ENCODE data around the gene GDPD5. TPM values are rescaled to one million over a fixed set of nuclear protein-coding genes. Genes with fewer than 3 reads are reported as not detected.

GDPD5 gene
- total RNA-seq, 1 experiment from 2014 or later = 15.2 TPM

DNA sequence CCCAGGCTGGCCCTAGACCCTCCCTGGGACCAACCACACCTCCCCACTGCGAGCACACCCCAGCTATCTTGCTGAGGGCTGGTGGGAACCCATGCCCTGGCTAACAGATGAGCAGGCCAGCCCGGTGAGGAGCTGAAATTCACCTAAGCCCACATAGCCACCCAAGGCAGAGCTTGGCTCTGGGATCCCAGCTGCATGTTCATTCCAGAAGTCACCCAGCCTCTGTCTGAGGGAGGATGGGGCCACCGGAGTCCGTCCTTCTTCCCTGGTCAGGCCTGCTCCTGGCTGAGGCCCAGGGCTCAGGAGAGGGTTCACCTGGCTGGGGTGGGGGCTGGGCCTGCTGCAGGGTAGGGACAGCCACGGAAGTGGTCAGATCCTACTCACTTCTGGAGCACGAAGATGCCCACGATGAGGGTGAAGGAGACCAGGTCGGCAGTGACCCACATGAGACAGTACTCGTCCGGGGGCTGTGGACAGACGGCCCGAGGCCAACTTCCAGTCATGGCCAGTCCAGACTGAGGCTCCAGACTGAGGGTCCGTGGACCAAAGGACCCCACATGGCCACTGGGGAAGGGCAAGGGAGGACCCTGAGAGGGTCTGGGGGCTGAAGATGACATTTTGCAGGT, 86.1 kb downstream of the GDPD5 start:
- H3K36me3 ChIP-seq = no peaks in the 10 kb centered on the region
- no peak overlapping the region for H3K4me3 ChIP-seq
- no peak for DNase-seq
- H3K9me3 ChIP-seq = no peaks in the 10 kb centered on the region
- H3K27me3 ChIP-seq = no peaks in the 10 kb centered on the region

DNA sequence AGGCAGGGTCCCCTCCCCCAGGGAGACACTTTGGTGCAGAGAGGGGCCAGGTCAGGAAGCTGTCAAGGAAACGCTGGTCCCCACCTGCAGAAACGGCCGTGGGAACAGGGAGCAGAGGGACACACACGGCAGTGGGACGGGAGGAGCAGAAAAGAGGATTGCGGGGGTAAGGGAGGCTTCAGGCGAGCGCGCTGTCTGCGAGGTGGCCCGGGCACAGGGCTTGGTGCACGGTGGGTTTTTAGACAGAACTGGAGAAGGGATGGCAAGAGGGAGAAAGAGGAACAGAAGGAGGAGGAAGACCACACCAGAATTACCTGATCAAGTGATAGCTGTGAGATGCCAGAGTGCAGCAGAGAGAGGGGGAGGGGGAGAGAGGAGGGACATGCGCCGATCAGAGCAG, 86.7 kb downstream of the GDPD5 start:
- Histone ChIP-seq H3K9me3 (no peaks in the 10 kb centered on the region), H3K4me3 (no peak overlapping the region), H3K27me3 (no peaks in the 10 kb centered on the region), H3K36me3 (no peaks in the 10 kb centered on the region)
- no peak for DNase-seq

DNA sequence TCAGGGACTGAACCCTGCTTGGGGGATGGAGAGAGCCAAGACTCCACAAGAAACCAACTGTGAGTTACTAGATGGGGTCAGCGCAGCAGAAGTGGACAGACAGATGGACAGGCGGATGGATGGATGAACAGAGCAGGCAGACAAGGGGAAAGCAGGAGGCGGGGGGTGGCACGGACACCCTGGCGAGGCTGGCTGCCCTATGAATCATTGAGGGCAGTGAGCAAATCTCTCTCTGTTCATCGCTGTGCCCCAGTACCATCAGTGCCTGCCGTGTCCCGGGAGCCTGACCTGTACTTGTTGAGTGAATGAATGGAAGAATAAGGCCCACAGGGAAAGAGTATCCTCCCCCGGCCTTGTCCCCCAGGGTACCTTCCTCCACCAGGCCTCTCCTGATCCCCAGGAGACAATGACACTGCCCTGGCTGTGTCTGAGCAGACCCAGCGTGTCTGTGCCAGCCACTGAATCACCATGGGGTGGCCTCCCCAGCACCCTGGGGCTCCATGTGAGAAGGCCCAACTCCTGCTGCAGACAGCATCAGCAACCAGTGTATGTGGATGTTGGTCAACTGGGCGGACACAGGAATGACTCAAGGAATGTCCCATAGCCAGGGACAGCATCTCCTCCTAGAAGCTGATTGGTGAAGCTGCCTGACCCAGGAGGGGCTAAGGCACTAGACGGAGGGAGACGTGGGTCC, 87.6 kb downstream of the GDPD5 start:
- DNase-seq = no peak
- no peaks in the 10 kb centered on the region for H3K27me3 ChIP-seq
- H3K9me3 ChIP-seq = no peaks in the 10 kb centered on the region
- H3K36me3 ChIP-seq = no peaks in the 10 kb centered on the region
- H3K4me3 ChIP-seq = no peak overlapping the region

DNA sequence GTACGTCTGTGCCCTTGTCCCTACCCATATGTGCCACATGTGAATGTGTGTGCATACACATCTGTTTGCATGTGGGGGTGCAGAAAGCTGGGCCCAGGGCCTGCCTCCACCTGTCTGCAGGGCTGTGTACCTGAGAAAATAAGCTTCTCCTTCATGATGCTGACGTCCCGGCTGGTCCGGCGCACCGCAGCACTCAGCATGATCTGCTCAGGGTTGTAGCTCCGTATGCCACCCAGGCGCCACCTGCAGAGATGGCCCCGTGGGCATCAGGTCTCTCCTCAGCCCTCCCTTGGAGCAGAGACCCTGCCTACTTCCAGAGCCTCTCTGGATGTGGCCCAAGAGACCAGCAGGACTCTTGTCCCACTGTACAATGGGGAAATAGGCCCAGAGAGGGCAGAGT, 88.9 kb downstream of the GDPD5 start:
- Histone ChIP-seq H3K9me3 (no peaks in the 10 kb centered on the region), H3K27me3 (no peaks in the 10 kb centered on the region), H3K36me3 (no peaks in the 10 kb centered on the region), H3K4me3 (no peak overlapping the region)
- no peak for DNase-seq

DNA sequence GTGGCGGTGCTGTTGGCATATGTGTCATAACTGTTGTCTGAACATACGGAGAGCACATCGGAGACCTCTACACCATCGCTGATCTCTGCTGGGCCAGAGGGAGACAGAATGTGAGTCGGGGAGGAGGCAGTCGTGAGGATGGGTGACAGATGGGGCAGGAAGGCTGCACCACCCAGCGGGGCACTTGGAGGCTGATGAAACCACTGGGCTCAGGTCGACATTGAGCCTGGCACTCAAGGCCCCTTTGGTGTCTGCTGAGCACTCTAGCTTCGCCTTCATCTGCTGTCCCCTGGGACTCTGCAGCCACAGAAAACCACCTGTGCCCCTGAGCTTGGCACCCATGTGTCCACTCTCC, 90.2 kb downstream of the GDPD5 start:
- Histone ChIP-seq H3K4me3 (no peak overlapping the region), H3K36me3 (no peaks in the 10 kb centered on the region), H3K27me3 (peaks cover 3% of the 10 kb centered on the region; the same call in 1 of the 2 replicates), H3K9me3 (no peaks in the 10 kb centered on the region)
- DNase-seq = no peak

DNA sequence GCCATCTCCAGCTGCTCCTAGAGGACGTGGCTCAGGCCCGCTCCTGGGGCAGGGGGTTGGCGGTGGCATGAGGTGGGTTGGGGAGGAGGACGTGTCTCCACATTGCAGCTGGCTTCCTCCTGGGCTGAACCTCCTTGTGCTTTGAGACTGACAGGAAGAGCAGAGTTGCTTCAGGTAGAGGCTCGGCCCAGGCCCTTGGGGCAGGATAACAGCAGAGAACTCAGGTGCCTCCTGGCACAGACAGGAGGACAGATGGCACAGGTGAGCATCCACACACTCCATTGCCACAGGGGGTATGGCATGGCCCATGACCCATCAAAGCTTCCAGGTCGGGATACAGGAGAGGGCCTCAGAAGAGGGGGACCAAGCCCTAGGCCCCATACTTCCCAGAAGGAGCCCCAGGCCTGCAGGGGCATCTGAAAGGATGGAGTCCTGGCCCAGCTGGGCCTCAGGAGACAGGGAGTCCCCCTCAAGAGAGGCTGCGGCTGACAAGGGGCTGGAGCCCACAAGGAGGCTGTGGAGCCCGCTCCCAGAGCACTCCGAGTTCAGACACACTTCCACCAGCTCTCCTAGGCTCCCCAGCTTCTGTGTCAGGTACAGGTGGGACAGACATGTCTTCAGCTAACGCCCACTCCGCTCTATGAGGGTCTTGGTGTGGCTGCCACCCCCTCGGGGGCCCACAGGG, 90.7 kb downstream of the GDPD5 start:
- no peak for DNase-seq
- Histone ChIP-seq H3K27me3 (peaks cover 5% of the 10 kb centered on the region; the same call in 1 of the 2 replicates), H3K4me3 (no peak overlapping the region), H3K36me3 (no peaks in the 10 kb centered on the region), H3K9me3 (no peaks in the 10 kb centered on the region)

DNA sequence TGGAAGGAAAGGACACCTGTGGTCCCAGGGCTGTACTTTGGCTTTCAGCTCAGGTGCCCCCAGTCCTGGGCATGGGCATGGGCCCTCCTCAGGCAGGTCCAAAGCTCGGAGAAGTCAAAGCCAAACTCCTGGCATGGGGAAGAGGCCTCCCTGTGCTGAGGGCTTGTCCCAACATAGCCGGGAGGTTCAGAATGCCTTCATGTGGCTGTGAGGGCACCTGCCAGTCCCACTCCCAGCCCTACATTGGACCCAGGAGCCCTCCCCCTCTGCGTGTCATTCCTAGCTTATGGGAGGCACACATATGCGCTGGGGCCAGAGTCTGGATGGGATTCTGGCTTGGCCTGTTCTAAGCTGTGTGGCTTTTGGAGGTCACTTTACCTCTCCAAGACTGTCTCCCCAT, 91.7 kb downstream of the GDPD5 start:
- Histone ChIP-seq H3K9me3 (no peaks in the 10 kb centered on the region), H3K4me3 (no peak overlapping the region), H3K27me3 (peaks cover 5% of the 10 kb centered on the region; the same call in 1 of the 2 replicates), H3K36me3 (no peaks in the 10 kb centered on the region)
- DNase-seq = no peak

DNA sequence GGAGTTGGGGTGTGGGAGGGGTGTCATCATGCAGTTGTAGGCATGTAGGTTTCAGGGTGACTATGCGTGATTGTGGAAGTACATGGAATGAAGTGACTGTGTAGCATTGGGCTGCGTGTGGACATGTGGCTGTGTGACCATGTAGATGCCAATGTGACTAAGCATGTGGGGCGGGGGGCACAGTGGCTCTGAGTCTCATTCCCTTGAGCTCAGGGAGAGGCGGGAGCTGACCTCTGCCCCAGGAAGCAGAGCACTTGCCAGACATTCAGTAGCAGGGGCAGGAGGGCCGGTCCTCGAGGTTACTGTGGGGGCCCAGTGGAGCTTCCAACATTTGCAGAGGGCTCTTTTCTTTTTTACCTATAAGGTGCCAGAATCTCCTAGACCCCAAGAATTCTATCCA, 92.3 kb downstream of the GDPD5 start:
- peaks cover 5% of the 10 kb centered on the region; the same call in 1 of the 2 replicates for H3K27me3 ChIP-seq

DNA sequence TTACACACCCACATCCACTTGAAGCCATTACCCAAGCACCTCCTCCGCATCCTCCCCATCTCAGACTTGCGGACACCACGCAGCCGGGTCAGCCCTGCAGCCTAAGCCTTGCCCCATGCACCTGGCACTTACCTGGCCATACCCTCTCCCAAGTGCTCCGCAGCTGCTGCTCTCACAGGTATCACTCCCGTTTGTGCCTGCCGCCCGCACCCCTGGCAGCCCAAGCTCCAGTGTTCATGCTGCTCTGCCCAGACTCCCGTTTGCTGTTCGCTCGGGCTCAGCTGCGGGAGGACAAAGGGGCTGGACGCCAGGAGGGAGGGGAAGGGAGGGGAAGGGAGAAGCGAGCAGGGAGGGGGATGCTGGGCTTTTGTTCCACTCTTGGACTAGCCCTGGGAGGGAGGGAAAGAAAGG, 92.8 kb downstream of the GDPD5 start, which contains the start of gene KLHL35:
KLHL35 (minus strand) TSS at position 293 of the 411 bp plus-strand sequence. CDS start 2,574 bp downstream, outside the sequence.
- Histone ChIP-seq H3K27me3 (peaks cover 5% of the 10 kb centered on the region; the same call in 1 of the 2 replicates), H3K36me3 (no peaks in the 10 kb centered on the region), H3K9me3 (no peaks in the 10 kb centered on the region), H3K4me3 (no peak within 1 kb of the TSS)
- no peak for DNase-seq

More for the DNA sequence above, 92.3 kb downstream of the GDPD5 start:
- Histone ChIP-seq H3K36me3 (no peaks in the 10 kb centered on the region), H3K9me3 (no peaks in the 10 kb centered on the region), H3K4me3 (no peak overlapping the region)
- DNase-seq = no peak

DNA sequence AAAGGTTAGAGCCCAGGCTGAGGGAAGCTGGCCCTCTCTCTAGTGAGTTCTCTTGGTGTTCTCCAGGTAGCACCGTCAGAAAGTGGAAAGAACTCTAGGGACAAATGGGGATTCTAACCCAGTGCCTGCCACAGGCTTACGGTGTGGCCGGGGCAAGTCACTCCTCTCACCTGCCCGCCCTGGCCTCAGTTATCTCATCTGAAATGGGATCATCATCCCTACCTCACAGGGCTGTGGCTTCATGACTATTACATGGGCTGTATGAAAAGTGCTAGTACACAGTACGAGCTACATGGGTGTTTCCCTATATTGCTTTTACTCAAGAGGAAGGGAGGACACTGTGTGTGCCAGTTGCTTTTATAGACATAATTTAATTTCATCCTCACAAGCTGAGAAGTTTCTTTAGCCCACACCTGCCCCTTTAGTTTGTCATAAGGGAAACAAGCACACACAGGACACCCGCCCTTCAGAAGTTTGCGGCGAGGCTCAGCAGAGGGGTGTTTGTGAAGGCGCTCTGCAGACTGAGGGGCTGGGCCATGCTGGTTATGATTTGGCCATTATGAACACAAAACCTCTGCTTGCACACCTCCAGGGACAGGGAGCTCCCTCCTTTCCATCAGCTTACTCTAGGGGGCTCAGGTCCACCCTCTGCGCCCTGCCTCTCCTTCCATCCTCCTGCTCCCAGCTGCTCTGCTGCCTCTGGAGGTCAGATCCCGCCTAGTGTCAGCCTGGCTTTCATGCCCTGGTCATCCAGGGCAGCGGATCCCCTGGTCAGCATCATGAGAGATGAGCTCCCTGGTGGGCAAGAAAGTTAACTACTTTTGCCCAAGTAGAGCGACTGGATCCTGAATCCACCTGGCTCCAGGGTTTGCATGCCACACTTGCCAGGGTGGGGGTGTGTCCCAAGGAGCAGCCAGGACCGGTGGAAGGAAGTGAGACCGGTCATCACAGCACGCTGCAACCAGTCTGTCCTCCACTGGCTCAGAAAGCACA, 93.9 kb downstream of the GDPD5 start:
- Histone ChIP-seq H3K9me3 (no peaks in the 10 kb centered on the region), H3K36me3 (no peaks in the 10 kb centered on the region), H3K4me3 (no peak overlapping the region), H3K27me3 (peaks cover 5% of the 10 kb centered on the region; the same call in 1 of the 2 replicates)
- DNase-seq = no peak

DNA sequence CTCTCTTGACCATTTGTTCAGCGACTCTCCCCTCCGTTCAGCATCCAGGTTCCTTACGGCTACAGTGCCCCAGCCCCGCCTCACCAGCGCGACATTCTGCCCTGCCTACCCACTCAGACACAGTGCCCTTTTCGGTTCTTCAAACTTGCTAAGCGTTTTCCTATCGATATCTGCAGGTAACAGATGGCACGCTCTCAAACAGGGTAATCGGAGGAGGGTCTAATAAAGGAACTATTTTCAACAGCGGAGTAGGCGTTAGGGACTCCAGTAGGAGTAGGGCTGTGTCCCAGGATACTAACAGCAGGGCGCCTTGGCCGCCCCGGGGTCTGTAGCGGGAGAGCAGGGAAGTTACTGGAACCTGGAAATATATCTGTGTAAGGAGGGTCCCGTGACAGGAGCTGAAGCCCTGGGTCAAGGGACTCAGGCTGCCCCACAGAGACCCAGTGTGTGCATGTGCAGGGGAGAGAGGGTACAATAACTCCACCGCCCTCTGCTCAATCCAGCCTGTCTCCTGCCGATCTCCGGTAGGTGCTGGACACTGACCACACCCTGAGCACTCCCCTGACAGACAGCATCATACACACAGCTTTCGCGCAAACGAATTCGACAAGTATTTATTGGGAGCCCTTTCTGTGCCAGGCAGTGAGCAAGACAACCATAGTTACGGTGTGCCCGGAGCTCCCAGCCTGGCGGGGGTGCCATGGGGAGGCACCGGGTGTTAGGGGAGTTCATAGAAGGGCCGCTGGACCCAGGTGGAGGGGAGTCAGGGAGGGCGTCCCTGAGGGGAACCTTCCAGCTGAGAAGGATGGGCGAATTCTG, 94.8 kb downstream of the GDPD5 start:
- H3K27me3 ChIP-seq = peaks cover 5% of the 10 kb centered on the region; the same call in 1 of the 2 replicates
- peak overlapping the region; percentile 28 for H3K4me3 ChIP-seq
- no peak for DNase-seq
- no peaks in the 10 kb centered on the region for H3K9me3 ChIP-seq
- H3K36me3 ChIP-seq = no peaks in the 10 kb centered on the region

DNA sequence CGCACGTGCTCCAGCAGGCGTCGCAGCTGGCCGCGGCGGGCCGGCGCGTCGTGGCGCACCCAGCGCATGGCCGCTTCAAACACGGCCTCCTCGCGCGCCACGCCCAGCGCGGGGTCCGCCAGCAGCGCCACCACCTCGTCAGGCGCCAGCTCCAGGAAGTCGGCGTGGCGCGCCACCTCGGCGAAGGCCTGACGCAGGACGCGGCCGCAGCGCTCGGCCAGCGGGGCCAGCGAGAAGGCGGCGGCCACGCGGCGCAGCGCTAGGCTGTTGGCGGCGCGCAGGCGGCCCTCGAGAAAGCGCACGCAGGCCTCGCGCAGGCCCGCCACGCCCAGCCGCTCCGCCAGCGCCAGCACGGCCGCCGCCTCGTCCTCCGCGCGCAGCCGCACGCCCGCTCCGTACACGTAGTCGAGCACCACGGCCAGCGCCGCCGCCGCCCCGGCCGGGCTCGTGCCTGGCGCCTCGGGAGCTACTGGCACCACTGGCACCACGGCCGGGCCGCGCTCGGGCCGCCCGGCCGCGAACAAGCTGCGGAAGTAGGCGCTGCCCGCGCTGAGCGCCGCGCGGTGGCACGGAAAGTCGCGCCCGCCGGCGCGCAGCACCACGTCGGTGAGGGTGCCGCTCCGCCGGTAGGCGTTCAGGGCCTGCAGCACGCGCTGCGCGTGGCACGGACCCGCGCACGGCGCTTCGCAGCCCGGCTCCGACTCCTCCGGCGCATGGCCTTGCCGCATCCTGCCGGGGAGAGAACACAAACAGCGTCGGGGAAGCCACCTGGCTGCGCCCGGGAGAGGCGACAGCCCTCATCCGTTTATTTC, 95.6 kb downstream of the GDPD5 start:
- peak; percentile 67 for DNase-seq
- peaks cover 5% of the 10 kb centered on the region; the same call in 1 of the 2 replicates for H3K27me3 ChIP-seq
- peak overlapping the region; percentile 28 for H3K4me3 ChIP-seq
- no peaks in the 10 kb centered on the region for H3K36me3 ChIP-seq
- no peaks in the 10 kb centered on the region for H3K9me3 ChIP-seq

DNA sequence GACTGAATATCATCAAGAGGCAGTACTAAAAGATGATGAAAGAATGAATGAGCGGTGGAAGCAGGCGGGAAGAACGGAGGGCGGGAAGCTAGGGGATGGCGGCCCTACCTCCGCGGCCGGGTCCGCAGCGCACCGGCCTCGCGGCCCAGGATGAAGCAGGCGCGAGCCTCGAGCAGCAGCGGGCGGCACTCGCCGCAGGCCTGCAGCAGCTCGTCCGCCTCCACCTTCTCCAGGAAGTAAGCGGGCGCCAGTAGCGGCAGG, 96.2 kb downstream of the GDPD5 start:
- no peak for DNase-seq
- no peaks in the 10 kb centered on the region for H3K9me3 ChIP-seq
- peaks cover 5% of the 10 kb centered on the region; the same call in 1 of the 2 replicates for H3K27me3 ChIP-seq
- H3K36me3 ChIP-seq = no peaks in the 10 kb centered on the region
- no peak overlapping the region; the same call in 1 of the 2 replicates for H3K4me3 ChIP-seq

DNA sequence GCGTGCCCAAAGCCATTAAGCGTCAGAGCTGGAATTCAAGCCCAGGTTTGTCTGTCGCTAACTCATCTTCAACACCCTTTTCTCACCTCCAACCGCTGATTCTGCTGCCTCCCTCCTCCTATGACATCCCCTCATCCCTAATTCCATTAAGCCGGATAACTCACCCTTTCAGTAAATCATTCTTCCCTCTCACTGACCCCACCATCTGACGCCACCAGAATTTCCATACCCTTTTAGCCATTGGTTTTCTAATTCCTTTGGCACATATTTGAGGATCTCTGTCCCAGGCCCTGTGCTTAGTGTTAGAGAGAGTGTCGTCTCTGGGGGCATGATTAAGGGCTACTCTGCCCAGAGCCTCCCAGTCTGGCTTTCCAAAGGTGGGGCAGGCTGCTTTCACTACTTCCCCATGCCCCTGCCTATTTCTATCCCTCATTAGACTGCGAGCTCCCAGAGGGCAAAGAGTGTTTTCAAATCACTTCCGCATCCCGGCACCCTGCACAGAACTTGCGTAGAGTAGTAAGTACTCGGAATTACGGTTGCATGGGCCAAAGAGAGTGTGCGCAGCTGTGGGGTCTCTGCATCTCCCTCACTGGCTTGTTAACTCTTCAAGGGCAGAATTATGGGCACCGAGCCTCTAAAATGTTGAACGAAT, 96.6 kb downstream of the GDPD5 start:
- Histone ChIP-seq H3K27me3 (peaks cover 5% of the 10 kb centered on the region; the same call in 1 of the 2 replicates), H3K9me3 (no peaks in the 10 kb centered on the region), H3K36me3 (no peaks in the 10 kb centered on the region), H3K4me3 (peak overlapping the region; percentile 55)
- no peak for DNase-seq
